M059J (cell line): ENCODE measurements around the gene GRIA3. TPM values are rescaled to one million over a fixed set of nuclear protein-coding genes. Genes with fewer than 3 reads are reported as not detected.
"Not testable (repeated sequence)": the region's sequence is repeated elsewhere in the genome, so short reads cannot be mapped to it uniquely, and the experiment has no call there.

Experiments used
- DNase-seq: peaks from one replicate; pipeline ENCODE4 v3.0.0-alpha.2; 2012; ENCODE audit warnings: low read depth
- total RNA-seq: library from RNA; depleted of rRNA; stranded (reverse); fragments of >200 nt; shearing (Covaris generic); gene quantifications from 2 replicates; pipeline ENCODE4 v1.2.3, GENCODE V29; 2014

GRIA3 gene
- total RNA-seq, 1 experiment from 2014 or later = 4.7 TPM

- DNase-seq = no peak
These were observed 88.6 kb downstream of the GRIA3 start for GRCh38 chrX:123272630-123273029.

DNA sequence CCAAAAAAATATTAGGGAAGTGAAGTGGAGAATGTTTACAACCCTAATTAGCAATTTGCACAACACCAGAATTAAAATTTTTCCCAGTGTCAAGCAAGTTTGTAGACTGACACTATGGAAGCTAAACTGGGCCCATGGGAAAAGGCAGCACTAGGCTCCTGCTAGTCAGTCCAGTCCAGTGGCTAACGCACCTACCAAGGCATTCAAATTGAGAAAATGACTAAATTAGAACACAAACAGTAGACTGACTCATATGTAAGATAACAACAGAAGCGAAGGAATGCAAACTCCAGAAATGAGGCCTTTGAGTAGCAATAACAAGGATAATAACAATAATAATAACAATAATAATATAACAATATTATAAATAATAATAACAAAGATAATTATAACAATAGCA, 90.7 kb downstream of the GRIA3 start:
- peak; percentile 5 for DNase-seq

GRCh38 chrX:123277347-123277746, 93.3 kb downstream of the GRIA3 start:
- DNase-seq = no peak

- no peak for DNase-seq
These were observed 93.7 kb downstream of the GRIA3 start for GRCh38 chrX:123277821-123278220.

DNA sequence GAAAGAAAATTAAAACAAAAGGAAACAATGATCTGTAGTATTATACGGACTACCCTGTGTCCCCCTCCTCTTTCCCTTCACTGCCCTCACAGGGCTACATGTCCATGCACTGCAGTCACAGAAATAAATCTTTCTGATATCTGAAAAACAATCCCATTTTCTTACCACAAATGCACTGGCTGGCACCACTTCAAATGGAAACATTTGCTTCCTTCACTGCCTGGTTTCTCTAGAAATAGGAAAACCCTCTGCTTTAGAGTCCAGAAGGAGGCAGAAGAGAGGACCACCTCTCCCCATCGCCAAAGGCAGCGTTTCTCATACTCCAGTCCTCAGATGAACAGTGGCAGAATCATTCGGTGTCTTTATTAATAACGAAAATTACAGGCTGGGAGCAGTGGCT, 98.2 kb downstream of the GRIA3 start:
- DNase-seq = no peak

GRCh38 chrX:123283407-123283806, 99.3 kb downstream of the GRIA3 start:
- not testable (repeated sequence) for DNase-seq

- no peak for DNase-seq
These were observed 107.5 kb downstream of the GRIA3 start for GRCh38 chrX:123291623-123292022.

GRCh38 chrX:123298026-123298425, 113.9 kb downstream of the GRIA3 start:
- DNase-seq = no peak

GRCh38 chrX:123303429-123303828, 119.4 kb downstream of the GRIA3 start:
- no peak for DNase-seq

- DNase-seq = no peak
These were observed 124.6 kb downstream of the GRIA3 start for GRCh38 chrX:123308658-123309057.

GRCh38 chrX:123310112-123310511, 126.0 kb downstream of the GRIA3 start:
- DNase-seq = no peak

DNA sequence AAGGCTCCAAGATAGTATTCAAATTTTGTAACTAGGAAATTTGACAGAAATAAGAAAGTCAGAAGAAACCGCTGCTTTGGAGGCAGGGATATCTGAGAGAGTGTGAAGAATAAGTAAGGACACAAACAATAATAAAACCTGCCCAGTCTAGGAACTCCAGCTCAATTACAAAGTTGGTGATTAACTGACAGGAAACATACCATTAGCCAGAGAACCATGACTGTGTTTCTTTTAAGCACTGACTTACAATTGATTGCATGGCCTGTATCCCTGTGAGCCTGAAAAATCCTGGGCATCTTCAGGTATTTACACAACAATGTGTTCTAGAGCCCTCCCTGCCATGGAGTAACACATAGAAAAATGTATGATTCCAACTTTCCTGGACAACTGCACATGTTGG, 127.4 kb downstream of the GRIA3 start:
- DNase-seq = no peak

GRCh38 chrX:123313486-123313885, 129.4 kb downstream of the GRIA3 start:
- no peak for DNase-seq

- no peak for DNase-seq
These were observed 136.5 kb downstream of the GRIA3 start for GRCh38 chrX:123320622-123321021.

GRCh38 chrX:123322536-123322935, 138.5 kb downstream of the GRIA3 start:
- no peak for DNase-seq

- peak; percentile 52 for DNase-seq
These were observed 140.5 kb downstream of the GRIA3 start for GRCh38 chrX:123324625-123325024.

DNA sequence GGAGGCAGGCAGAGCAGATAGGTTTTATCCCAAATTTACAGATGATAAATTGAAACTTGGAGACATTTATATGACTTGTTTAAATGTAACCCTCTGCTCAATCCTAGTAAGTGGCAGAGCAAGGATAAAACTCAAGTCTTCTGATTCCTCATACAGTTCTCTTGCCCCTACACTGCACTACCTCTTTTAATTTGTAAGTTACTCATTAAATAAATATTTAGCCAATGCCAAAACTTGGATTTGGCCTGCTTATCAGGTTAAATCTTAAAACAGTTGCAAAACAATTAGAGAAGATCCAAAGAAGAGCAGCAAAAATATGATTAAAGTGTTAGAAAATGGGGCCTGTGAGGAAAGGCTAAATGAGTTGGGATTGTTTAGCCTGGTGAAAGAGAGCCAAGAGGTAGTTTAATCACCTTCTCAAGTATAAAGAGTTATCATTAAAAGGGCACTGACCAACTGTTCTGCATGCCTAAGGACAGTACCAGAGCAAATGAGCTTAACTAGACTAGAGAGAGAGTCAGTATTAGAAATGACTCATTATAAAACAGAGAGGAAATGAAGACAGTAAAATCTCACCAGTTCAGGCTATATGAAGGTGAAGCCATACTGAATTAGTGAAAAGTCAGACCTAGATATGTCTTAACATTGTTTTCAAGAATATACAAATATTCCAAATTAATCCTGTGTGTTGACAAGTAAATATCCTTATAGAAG, 146.3 kb downstream of the GRIA3 start:
- peak; percentile 71 for DNase-seq

DNA sequence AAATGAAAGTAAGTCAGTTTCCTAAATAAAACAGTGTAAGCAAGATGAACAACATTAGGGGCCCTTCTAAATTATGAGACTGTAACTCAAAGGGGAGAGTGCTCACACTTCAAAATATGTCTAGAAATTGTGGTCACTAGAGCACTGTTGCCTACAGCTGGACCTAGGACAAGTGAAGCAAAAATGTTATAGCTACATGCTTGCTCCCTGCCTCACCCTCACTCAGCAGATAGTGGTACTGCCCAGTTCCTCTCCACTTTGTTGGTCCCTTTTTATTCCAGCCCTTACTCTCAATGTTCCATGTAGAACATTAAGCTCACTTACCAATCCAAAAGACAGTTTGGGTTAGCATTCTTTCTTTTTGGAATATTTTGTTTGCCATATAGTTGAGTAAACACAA, 147.3 kb downstream of the GRIA3 start:
- no peak for DNase-seq

DNA sequence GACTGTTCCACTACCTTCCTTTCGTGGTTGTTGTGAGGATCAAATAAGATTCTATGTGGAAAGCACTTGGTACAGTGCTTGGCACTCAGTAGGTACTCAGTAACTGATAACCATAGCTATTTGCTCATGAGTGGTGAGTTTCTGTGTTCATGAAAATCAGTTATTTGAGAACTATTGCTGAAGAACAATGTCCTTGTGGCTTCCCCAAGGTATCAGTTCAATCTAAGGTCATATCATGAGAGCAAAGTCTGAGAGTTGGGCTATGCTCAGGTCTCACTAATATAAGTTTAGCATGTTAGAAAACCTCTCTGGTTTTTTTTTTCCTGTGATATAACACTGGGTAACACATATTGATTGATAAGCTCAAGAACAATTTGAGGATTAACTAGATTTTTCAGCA, 147.8 kb downstream of the GRIA3 start:
- DNase-seq = no peak

GRCh38 chrX:123336666-123337065, 152.6 kb downstream of the GRIA3 start:
- DNase-seq = peak; percentile 82

- DNase-seq = peak; percentile 77
These were observed 154.0 kb downstream of the GRIA3 start for GRCh38 chrX:123337886-123338639.

GRCh38 chrX:123339221-123339905, 155.3 kb downstream of the GRIA3 start:
- DNase-seq = peak; percentile 74

DNA sequence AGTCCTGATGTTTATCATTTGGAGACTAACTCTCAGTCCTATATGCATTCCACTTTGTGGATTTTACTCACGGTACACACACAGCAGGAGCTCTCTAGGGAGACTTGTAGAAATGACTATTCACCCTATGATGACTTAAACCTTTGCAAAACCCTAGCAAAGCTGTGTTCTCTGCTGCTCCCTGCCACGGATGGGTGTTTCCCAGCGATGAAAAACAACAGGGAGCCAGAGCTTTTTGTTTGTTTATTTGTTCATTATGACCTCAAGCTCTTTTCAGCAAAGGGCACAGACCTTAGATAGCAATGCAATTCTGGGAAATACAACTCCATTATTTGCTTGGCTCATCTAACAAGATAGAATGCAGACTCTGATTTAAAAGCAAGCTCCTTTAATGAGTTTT, 156.6 kb downstream of the GRIA3 start:
- peak; percentile 67 for DNase-seq
